Skeletal muscle satellite cell (primary cell): ENCODE measurements around the gene OBSCN.
"Not testable (repeated sequence)": the region's sequence is repeated elsewhere in the genome, so short reads cannot be mapped to it uniquely, and the experiment has no call there.

Experiments
- H3K27me3 ChIP-seq: 2 replicates; pipeline ENCODE4 v1.7.0; 2013; ENCODE audit warnings: low read length; ENCODE audit not compliant: control insufficient read depth, insufficient read depth
- H3K36me3 ChIP-seq: 2 replicates; pipeline ENCODE4 v1.7.0; 2013; ENCODE audit warnings: mild to moderate bottlenecking, control low read depth, low read length; ENCODE audit not compliant: insufficient read depth
- H3K4me1 ChIP-seq: 2 replicates; pipeline ENCODE4 v1.7.0; 2013; ENCODE audit warnings: low read length; ENCODE audit not compliant: control insufficient read depth, insufficient read depth
- H3K4me2 ChIP-seq: 2 replicates; pipeline ENCODE4 v1.7.0; 2013; ENCODE audit warnings: mild to moderate bottlenecking, low read length
- H3K4me3 ChIP-seq: 2 replicates; pipeline ENCODE4 v1.7.0; 2013; ENCODE audit warnings: low read length
- H3K9ac ChIP-seq: 2 replicates; pipeline ENCODE4 v1.7.0; 2013; ENCODE audit warnings: mild to moderate bottlenecking, low read depth, low read length, moderate library complexity
- H3K9me3 ChIP-seq: replicated peaks from 2 replicates; pipeline ENCODE4 v1.7.0; 2013; ENCODE audit warnings: mild to moderate bottlenecking, control low read depth, low read length

The OBSCN gene

DNA sequence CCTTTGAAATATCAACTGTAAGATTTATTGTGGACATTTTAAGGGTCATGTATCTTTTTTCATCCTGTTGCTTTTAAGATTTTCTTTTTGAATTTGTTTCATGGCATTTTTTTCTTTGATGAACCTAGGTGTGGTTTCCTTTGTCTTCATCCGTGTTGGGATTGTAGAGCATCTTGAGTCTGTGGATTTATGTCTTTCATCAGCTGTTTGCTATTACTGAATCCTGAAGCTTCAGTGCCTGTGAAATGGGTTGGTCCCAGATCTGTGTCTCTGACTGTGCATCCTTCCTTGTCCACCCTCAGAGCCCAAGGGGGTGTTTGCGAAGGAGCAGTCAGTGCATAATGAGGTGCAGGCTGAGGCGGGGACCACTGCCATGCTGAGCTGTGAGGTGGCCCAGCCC lies 37.3 kb downstream of the OBSCN start:
- H3K4me2 ChIP-seq, result no peak overlapping the region
- H3K9me3 ChIP-seq, result peaks cover 11% of the 10 kb centered on the region
- H3K36me3 ChIP-seq, result no peaks in the 10 kb centered on the region
- no peaks in the 10 kb centered on the region for H3K4me1 ChIP-seq
- H3K4me3 ChIP-seq, result no peak overlapping the region
- no peak overlapping the region for H3K9ac ChIP-seq
- H3K27me3 ChIP-seq, result no peaks in the 10 kb centered on the region

DNA sequence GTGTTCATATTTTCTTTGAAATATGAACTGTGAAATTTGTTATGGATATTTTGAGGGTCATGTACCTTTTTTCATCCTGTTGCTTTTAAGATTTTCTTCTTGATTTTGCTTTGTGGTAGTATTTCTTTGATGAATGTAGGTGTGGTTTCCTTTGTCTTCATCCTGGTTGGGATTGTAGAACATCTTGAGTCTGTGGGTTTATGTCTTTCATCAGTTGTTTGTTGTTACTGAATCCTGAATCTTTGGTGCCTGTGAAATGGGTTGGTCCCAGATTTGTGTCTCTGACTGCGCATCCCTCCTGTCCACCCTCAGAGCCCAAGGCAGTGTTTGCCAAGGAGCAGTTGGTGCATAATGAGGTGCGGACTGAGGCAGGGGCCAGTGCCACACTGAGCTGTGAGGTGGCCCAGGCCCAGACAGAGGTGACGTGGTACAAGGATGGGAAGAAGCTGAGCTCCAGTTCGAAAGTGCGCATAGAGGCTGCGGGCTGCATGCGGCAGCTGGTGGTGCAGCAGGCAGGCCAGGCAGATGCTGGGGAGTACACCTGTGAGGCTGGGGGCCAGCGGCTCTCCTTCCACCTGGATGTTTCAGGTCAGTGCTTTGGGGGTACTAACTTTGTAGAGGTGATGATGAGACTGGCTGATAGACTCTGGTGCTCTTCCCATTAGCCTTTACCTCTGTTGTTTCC lies 38.5 kb downstream of the OBSCN start:
- no peak overlapping the region for H3K4me3 ChIP-seq
- no peak overlapping the region for H3K4me2 ChIP-seq
- no peaks in the 10 kb centered on the region for H3K27me3 ChIP-seq
- H3K9ac ChIP-seq, result no peak overlapping the region
- peaks cover 11% of the 10 kb centered on the region for H3K9me3 ChIP-seq
- no peaks in the 10 kb centered on the region for H3K36me3 ChIP-seq
- no peaks in the 10 kb centered on the region for H3K4me1 ChIP-seq

DNA sequence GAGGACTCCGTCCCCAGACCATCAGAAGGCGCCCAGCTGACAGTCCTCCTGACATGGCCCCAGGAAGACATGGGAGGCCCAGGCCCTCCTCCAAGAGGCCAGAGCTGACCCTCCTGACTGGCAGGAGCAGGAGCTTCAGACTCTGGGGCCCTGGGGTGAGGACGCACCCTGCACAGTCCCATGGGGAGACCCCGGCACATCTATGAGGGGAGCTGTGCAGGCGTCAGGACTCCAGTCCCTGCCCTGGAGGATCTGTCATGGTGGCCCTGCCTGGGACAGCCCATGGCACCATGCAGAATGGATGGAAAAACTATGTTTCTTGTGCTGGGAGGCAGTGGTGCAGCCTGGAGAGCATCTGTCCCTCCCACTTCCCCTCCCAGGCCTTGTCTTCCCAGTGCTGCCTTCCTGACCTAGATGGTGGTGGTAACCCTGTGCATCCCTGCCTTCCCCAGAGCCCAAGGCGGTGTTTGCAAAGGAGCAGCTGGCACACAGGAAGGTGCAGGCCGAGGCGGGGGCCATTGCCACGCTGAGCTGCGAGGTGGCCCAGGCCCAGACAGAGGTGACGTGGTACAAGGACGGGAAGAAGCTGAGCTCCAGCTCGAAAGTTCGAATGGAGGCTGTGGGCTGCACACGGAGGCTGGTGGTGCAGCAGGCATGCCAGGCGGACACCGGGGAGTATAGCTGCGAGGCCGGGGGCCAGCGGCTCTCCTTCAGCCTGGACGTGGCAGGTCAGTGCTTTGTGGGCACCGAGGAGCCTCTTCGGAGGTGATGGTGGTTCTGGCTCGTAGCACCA lies 41.9 kb downstream of the OBSCN start:
- Histone ChIP-seq H3K4me2 (no peak overlapping the region), H3K9ac (no peak overlapping the region), H3K4me3 (no peak overlapping the region), H3K4me1 (no peaks in the 10 kb centered on the region), H3K27me3 (no peaks in the 10 kb centered on the region), H3K36me3 (no peaks in the 10 kb centered on the region), H3K9me3 (no peaks in the 10 kb centered on the region)

DNA sequence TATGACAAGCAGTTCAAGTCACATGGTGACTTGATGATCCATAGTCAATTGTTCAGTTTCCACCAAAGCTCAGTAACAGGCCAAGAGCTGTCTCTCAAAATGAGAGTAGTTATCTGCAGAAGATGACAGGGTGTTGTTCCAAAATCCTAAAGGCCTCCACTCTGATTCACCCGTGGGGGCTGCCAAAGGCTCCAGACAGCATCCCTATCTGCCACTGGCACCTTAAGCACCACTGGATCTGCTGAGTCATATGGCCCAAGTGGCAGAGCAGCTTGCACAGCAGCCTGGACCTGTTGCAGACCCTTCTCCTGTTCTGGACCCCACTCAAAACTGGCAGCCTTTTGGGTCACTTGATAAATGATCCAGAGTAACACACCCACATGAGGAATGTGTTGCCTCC lies 44.6 kb downstream of the OBSCN start:
- H3K4me3 ChIP-seq, H3K4me2 ChIP-seq, H3K4me1 ChIP-seq, H3K36me3 ChIP-seq, H3K27me3 ChIP-seq, H3K9me3 ChIP-seq, H3K9ac ChIP-seq: not testable (repeated sequence)

DNA sequence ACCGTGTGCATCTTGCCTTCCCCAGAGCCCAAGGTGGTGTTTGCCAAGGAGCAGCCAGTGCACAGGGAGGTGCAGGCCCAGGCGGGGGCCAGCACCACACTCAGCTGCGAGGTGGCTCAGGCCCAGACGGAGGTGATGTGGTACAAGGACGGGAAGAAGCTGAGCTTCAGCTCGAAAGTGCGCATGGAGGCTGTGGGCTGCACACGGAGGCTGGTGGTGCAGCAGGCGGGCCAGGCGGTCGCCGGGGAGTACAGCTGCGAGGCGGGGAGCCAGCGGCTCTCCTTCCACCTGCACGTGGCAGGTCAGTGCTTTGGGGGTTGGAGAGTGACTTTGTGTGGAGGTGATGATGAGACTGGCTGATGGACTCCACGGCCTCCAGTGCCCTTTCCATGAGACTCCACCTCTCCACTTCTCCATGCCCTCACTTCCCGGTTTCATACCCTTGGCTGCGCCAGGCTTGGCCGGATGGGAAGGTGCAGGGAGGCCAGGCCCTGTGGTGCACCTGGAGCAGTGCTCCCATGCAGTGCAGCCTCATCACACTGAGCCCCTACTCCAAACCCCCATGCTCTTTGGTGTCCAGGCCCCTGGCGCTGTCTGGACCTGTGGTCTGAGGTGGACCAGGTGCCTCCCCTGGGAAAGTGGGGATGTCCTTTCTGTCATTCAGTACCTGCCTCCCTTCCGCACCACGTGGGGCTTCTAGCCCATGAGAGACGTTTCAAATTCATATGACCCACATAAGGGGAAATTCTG lies 49.0 kb downstream of the OBSCN start:
- Histone ChIP-seq H3K9ac (no peak overlapping the region), H3K4me1 (no peaks in the 10 kb centered on the region), H3K4me2 (no peak overlapping the region), H3K9me3 (no peaks in the 10 kb centered on the region), H3K27me3 (no peaks in the 10 kb centered on the region), H3K36me3 (no peaks in the 10 kb centered on the region), H3K4me3 (no peak overlapping the region)

DNA sequence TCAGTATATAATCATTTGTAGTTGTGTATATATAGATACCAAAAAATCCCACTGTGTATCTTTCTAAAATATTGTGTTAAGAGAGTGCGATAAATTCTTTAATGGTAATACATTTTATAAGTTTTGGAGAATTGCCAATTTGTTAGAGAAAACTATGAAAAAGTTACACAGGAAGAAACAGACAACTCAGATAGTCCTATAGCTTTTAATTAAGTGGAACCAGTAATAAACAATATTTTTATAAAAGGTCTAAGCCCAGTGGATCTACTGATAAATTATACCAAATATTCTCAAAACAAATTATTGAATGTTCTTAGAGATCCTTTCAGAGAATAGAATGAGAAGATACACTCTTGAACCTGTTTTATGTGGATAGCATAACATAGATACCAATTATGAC lies 50.6 kb downstream of the OBSCN start:
- H3K4me1 ChIP-seq, result no peaks in the 10 kb centered on the region
- H3K9ac ChIP-seq, result no peak overlapping the region
- no peaks in the 10 kb centered on the region for H3K9me3 ChIP-seq
- H3K27me3 ChIP-seq, result no peaks in the 10 kb centered on the region
- no peaks in the 10 kb centered on the region for H3K36me3 ChIP-seq
- H3K4me2 ChIP-seq, result no peak overlapping the region
- no peak overlapping the region for H3K4me3 ChIP-seq

DNA sequence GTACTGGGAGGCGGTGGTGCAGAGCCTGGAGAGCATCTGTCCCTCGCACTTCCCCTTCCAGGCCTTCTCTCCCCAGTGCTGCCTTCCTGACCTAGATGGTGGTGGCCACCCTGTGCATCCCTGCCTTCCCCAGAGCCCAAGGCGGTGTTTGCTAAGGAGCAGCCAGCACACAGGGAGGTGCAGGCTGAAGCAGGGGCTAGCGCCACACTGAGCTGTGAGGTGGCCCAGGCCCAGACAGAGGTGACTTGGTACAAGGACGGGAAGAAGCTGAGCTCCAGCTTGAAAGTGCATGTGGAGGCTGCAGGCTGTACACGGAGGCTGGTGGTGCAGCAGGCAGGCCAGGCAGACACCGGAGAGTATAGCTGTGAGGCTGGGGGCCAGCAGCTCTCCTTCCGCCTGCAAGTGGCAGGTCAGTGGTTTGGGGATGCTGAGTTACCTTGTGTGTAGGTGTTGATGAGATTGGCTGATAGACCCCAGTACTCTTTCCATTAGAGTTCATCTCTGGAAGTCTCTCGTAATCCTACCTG lies 51.6 kb downstream of the OBSCN start:
- H3K27me3 ChIP-seq, result no peaks in the 10 kb centered on the region
- H3K36me3 ChIP-seq, result no peaks in the 10 kb centered on the region
- no peaks in the 10 kb centered on the region for H3K9me3 ChIP-seq
- no peak overlapping the region for H3K4me3 ChIP-seq
- H3K9ac ChIP-seq, result no peak overlapping the region
- H3K4me1 ChIP-seq, result no peaks in the 10 kb centered on the region
- no peak overlapping the region for H3K4me2 ChIP-seq

DNA sequence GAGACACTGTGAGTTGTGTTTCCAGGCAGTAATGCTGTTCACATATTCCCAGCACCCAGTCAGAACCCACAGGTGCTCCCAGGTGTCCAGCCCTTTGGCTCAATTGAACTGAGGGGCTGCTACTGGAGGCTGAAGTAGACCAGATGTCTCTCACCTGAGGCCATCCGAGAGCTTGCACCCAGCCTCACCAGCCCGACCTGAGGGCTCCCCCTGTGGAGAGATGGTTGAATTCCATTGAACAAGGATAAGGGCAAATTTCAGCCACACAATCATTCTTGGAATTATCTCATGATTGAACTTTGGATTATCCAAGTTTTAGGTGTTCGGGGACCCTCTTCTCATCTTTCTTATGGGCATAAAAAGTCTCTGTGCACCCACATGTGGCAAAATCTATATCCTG lies 52.1 kb downstream of the OBSCN start:
- Histone ChIP-seq H3K27me3 (no peaks in the 10 kb centered on the region), H3K9ac (no peak overlapping the region), H3K9me3 (no peaks in the 10 kb centered on the region), H3K4me2 (no peak overlapping the region), H3K36me3 (no peaks in the 10 kb centered on the region), H3K4me1 (no peaks in the 10 kb centered on the region), H3K4me3 (no peak overlapping the region)

DNA sequence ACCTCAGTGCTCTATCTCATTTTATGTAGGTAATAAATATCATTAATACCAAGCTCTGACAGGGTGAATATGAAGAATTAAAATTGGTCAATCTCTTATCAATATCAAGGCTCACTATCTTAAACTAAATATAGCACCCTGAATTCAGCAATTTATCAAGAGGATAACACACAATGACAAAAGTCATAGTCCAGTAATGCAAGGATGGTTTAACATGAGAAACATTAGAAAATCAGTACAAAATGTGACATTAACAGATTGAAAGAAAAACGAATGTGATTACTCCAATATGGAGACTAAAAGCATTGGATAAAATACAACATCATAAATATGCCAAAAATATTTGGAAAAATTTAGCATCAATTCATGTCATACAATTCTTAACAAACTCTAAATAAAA lies 53.9 kb downstream of the OBSCN start:
- Histone ChIP-seq H3K9me3 (no peaks in the 10 kb centered on the region), H3K4me1 (no peaks in the 10 kb centered on the region), H3K36me3 (no peaks in the 10 kb centered on the region), H3K9ac (no peak overlapping the region), H3K4me3 (no peak overlapping the region), H3K4me2 (no peak overlapping the region), H3K27me3 (no peaks in the 10 kb centered on the region)

DNA sequence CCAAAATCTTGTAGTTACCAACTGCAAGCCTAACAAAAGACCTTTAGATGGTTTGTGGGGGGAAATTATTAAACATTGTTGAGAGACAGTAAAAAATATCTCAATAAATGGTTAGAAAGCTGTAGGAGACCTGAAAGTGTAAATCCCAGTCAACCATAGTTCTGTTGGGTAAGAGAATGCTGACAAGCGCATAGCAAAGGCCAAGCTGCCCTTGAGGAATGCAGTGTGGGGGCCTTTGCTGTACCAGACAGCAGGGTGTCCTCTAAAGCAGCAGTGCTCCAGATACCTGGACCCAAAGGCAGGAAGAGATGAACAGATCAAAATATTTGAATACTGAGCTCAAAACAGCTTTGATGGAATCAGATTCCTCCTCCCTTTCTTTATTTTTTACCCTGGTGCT lies 54.6 kb downstream of the OBSCN start:
- Histone ChIP-seq H3K4me2 (no peak overlapping the region), H3K4me3 (no peak overlapping the region), H3K9me3 (no peaks in the 10 kb centered on the region), H3K4me1 (no peaks in the 10 kb centered on the region), H3K36me3 (no peaks in the 10 kb centered on the region), H3K27me3 (no peaks in the 10 kb centered on the region), H3K9ac (no peak overlapping the region)

DNA sequence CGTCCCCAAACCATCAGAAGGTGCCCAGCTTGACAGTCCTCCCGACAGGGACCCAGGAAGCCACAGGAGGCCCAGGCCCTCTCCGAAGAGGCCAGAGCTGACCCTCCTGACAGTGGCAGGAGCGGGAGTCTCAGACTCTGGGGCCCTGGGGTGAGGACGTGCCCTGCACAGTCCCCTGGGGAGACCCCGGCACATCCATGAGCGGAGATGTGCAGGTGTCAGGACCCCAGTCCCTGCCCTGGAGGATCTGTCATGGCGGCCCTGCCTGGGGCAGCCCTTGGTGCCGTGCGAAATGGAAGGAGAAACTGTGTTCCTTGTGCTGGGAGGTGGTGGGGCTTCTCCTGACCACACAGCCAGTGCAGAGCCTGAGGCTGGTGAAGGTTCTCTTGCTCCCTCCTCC lies 55.8 kb downstream of the OBSCN start:
- Histone ChIP-seq H3K36me3 (no peaks in the 10 kb centered on the region), H3K4me1 (no peaks in the 10 kb centered on the region), H3K9ac (no peak overlapping the region), H3K4me3 (no peak overlapping the region), H3K4me2 (no peak overlapping the region), H3K9me3 (no peaks in the 10 kb centered on the region), H3K27me3 (no peaks in the 10 kb centered on the region)
